AG04450 (cell line): ENCODE data around the gene MEIS2. TPM values are rescaled to one million over a fixed set of nuclear protein-coding genes. Genes with fewer than 3 reads are reported as not detected.

Experiments used
- CTCF ChIA-PET: fragments of 300-600, 350-600 bp; formaldehyde crosslinking; extraction: SDS; loops from one replicate; lab custom pipeline; 2022; ENCODE audit warnings: antibody characterized with exemption, inconsistent platforms; lab: Charles Lee
- POLR2A ChIA-PET: fragments of 350-600 bp; formaldehyde crosslinking; extraction: SDS; loops from one replicate; lab custom pipeline; 2021; ENCODE audit warnings: antibody characterized with exemption, inconsistent platforms; lab: Yijun Ruan, JAX
- DNase-seq: peaks from one replicate; pipeline ENCODE4 v3.0.0-alpha.2; 2011; ENCODE audit warnings: low read depth, low spot score
- H3K27ac ChIP-seq: one replicate; pipeline ENCODE4 v1.5.1; 2012; ENCODE audit warnings: low read depth, low read length, control low read depth
- H3K27me3 ChIP-seq: one replicate; pipeline ENCODE4 v1.6.0; 2012; ENCODE audit warnings: low read length; ENCODE audit not compliant: control insufficient read depth, insufficient read depth
- H3K4me3 ChIP-seq: 2 replicates; pipeline ENCODE4 v1.5.1; 2011; ENCODE audit warnings: mild to moderate bottlenecking, low read depth, low read length, control low read depth
- H3K9me3 ChIP-seq: 2 replicates; pipeline ENCODE4 v1.5.1; 2012; ENCODE audit warnings: low read length; ENCODE audit not compliant: control insufficient read depth, insufficient read depth
- CTCF ChIP-seq: IDR thresholded peaks from 2 replicates; pipeline ENCODE4 v1.5.1; 2011; ENCODE audit warnings: low read depth, low read length, control low read depth, inconsistent platforms
- polyA plus RNA-seq: library from polyadenylated mRNA; depleted of rRNA; stranded (reverse); fragments of >200 nt; gene quantifications from 2 replicates; pipeline ENCODE4 v1.2.3, GENCODE V29; 2011

Gene MEIS2
- polyA plus RNA-seq, 1 experiment = 31.7 TPM

GRCh38 chr15:36893276-36893675 is 207.1 kb downstream of the MEIS2 start:
- POLR2A ChIA-PET = no interaction called here
- peaks cover 3% of the 10 kb centered on the region; the same call in 1 of the 2 replicates for H3K9me3 ChIP-seq
- CTCF ChIA-PET = interaction anchor here (1.4 kb wide), 1 partner anchor 10 kb away, joined by 4 read pairs; no protein-coding TSS in a partner anchor
- H3K4me3 ChIP-seq = no peak overlapping the region
- no peak overlapping the region for H3K27ac ChIP-seq
- H3K27me3 ChIP-seq = peaks cover 3% of the 10 kb centered on the region
- TF ChIP-seq CTCF = no peak
- no peak for DNase-seq

- ChIA-PET CTCF (interaction anchor here (1.6 kb wide), 1 partner anchor 992 kb away, joined by 4 read pairs; no protein-coding TSS in a partner anchor), POLR2A (interaction anchor here (0.6 kb wide), 1 partner anchor 176 kb away, joined by 3 read pairs; no protein-coding TSS in a partner anchor)
- Histone ChIP-seq H3K27ac (no peak overlapping the region), H3K9me3 (peaks cover 5% of the 10 kb centered on the region; the same call in 1 of the 2 replicates), H3K4me3 (peak overlapping the region; percentile 13; the same call in 1 of the 2 replicates), H3K27me3 (peaks cover 37% of the 10 kb centered on the region)
- no peak for TF ChIP-seq CTCF
- no peak for DNase-seq
These were observed 212.0 kb downstream of the MEIS2 start for GRCh38 chr15:36888011-36888992.

- H3K27ac ChIP-seq = no peak overlapping the region
- H3K4me3 ChIP-seq = peak overlapping the region; percentile 52
- TF ChIP-seq CTCF = no peak
- H3K9me3 ChIP-seq = peaks cover 5% of the 10 kb centered on the region; the same call in 1 of the 2 replicates
- DNase-seq = no peak
- POLR2A ChIA-PET = no interaction called here
- CTCF ChIA-PET = interaction anchor here (1.6 kb wide), 1 partner anchor 993 kb away, joined by 4 read pairs; no protein-coding TSS in a partner anchor
- peaks cover 46% of the 10 kb centered on the region for H3K27me3 ChIP-seq
These were observed 213.0 kb downstream of the MEIS2 start for GRCh38 chr15:36887214-36887961.

- DNase-seq = no peak
- CTCF ChIA-PET = interaction anchor here (6.3 kb wide), 1 partner anchor 247 kb away, joined by 87 read pairs; no protein-coding TSS in a partner anchor
- Histone ChIP-seq H3K9me3 (peaks cover 5% of the 10 kb centered on the region; the same call in 1 of the 2 replicates), H3K4me3 (no peak overlapping the region), H3K27ac (no peak overlapping the region), H3K27me3 (peaks cover 51% of the 10 kb centered on the region)
- no peak for TF ChIP-seq CTCF
- POLR2A ChIA-PET = no interaction called here
These were observed 213.6 kb downstream of the MEIS2 start for GRCh38 chr15:36886701-36887100.
